ENCODE data around the gene CELA2A.
A peak's percentile ranks its signal among the peaks of the same experiment; 100 is the strongest.
"Not testable (repeated sequence)": the region's sequence is repeated elsewhere in the genome, so short reads cannot be mapped to it uniquely, and the experiment has no call there.

CELA2A gene

DNA sequence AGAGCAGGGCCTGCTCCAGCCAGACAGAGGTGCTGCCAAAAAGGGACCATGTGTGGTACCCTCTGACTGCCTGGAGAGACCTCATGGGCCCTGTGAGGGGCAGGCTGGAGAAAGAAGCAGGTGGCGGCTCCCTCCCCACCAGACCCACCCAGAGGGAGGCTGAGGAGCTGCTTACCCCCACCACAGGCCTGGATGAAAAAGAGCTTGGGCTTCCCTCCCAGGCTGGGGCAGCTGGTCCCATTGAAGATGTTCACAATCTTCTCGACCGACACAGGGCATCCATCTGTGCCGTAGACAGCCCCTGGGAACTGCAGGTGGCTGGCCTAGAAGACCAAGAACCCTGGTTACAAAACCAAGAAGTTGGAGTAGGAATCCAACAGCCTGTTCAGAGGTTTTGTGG lies 47.9 kb downstream of the CELA2A start:
- DNase-seq, result no peak

DNA sequence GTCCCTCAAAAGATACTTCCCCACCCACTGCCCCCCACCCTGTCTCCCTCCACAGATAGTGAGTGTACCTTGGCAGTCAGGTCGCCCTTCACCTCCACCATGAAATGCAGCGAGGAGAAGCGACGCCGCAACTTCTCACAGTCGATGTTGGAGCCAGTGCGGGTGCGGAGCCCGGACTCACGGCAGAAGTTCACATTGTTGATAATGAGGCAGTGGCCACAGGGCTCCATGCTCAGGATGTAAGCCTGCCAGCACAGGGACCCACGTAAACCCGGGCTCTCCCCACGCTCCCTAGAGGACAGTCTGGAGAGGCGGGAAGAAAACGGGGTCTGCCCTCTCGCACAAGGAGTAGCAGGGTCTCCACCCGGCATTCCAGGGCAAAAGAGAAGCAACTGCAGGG lies 50.3 kb downstream of the CELA2A start:
- no peak for DNase-seq

DNA sequence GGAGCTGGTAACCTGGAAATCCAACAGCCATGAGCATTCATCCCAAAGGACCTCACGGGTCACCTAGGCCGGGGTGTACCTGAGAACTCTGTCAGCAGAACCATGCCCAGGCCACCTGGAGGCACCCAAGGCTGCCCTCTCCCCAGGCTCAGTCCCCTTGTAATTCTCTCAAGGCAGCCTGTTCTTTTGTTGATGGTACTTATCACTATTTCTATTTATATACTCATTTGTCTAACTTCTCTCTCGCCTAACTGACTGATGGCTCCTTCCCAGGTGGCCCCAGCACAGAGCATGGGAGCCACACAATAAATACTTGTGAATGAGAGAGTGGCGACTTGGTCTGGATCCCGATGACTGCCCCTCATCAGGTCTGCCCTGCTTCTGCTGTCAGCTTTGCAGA lies 50.7 kb downstream of the CELA2A start:
- no peak for DNase-seq

DNA sequence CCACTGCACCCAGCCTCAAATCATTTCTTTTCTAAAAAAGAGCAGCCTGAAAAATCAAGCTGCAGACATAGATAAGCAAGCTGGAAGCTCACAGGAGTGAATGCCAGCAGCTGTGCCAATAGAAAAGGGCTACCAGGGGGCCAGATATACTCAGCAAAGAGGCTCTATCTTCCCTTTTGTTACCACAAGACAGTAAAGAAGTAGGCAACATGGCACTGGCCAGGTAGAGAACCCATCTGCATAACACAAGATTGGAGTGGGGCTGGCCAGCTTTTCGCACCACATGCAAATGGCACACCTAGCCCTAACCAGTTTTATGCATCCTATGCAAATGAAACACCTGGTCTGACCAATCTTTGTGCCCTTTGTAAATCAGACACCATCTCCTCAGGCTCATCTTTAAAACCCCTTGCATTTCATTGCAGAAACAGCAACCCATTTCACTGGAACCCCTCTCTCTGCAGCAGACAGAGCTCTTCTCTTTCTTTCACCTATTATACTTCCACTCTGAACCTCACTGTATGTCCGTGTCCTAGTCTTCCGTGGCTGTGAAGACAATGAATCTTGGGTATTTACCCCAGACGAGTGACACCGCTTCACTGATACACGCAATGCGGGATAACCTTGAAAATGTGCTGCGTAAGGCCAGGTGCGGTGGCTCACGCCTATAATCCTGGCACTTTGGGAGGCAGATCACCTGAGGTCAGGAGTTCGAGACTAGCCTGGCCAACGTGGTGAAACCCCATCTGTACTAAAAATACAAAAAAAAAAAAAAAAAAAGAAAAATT lies 52.4 kb downstream of the CELA2A start:
- DNase-seq, result no peak

DNA sequence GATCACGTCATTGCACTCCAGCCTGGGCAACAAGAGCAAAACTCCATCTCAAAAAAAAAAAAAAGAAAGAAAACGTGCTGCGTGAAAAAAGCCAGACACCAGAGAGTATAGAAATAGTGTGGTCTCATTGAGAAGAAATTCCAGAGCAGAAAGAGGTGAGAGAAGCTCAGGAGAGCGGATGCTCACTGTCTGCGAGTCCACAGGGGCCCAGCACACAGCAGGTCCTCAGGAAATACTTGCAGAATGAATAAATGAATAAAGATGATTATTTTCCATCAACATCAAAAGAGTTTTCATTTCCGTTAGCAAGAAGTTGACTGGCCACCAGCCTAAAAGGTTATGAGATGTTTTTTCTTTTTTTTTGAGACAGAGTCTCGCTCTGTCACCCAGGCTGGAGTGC lies 53.1 kb downstream of the CELA2A start:
- no peak for DNase-seq

DNA sequence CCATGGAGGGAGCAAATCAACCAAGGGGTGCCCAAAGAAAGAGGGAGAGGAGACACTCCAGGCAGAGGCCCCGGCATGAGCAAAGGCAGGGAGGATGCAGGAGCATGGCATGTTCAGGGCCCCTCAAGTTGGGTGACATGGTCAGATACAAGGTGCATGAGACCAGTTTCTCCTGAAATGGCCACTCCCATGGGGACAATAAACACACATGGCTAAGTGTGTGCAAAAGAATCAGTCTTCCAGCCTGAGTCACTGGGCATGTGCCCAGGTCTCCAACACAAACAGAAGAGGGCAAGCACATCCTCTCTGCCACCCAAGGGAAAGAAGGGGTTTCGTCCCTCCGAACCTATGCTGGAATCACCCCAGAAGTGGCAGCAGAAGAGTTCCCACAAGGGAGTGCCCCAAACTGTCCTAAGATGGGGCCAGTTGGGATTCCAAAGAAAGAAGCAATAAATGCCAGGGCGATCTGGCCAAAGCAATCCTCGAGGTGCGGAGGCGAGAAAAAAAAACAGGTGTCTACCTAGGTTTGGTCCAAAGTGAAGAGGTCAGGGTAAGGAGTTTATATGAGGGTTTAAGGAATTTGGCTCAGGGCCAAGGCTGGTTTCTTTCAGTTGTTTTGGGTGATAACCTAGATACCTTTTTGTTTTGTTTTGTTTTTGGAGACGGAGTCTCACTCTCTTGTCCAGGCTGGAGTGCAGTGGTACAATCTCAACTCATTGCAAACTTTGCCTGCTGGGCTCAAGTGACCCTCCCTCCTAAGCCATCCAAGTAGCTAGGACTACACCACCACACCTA lies 54.3 kb downstream of the CELA2A start:
- no peak for DNase-seq

DNA sequence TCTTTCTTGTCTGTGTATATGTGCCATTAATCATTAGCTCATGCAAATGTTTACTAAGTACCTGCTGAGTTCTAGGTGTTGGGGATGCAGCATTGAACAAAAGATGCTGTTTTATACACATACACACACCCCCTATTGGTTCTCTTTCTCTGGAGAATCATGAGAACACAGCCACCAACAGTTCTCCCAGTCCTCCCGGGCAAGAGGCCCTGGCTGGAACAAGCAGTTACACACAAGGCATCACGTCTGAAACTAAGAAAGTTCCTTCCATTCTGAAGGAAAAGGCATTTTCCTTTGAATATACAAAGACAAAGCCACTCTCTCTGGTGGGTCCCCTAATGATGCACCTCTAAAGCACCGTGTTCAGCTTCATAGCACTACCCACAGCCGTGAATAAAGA lies 56.7 kb downstream of the CELA2A start:
- no peak for DNase-seq

DNA sequence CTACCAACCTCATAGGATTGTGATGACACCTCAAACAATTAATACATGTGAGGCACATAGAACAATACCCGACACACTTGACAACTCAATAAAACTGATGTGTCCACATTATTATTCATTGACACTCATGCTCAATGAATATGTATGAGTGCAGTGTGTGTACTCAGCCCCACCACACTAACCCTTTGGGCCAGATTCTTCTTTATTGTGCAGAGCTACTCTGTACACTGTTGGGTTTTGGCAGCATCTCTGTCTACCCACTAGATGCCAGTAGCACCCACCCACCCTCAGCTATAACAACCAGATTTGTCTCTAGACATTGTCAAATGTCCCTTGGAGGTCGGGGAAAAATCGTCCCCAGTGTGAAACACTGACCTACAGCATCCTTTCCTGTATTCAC lies 57.4 kb downstream of the CELA2A start:
- no peak for DNase-seq

DNA sequence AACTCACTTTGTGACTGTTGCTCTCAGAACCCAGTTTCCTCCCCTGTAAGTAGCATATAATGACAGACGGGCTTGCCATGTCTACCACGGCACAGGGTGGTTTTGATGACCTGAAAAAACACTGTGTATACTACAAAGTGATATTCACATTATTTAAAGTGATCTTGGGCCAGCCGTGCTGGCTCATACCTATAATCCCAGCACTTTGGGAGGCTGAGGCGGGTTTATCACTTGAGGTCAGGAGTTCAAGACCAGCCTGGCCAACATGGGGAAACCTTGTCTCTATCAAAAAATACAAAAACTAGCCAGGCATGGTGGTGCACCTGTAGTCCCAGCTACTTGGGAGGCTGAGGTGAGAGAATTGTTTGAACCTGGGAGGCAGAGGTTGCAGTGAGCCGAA lies 58.0 kb downstream of the CELA2A start:
- not testable (repeated sequence) for DNase-seq

DNA sequence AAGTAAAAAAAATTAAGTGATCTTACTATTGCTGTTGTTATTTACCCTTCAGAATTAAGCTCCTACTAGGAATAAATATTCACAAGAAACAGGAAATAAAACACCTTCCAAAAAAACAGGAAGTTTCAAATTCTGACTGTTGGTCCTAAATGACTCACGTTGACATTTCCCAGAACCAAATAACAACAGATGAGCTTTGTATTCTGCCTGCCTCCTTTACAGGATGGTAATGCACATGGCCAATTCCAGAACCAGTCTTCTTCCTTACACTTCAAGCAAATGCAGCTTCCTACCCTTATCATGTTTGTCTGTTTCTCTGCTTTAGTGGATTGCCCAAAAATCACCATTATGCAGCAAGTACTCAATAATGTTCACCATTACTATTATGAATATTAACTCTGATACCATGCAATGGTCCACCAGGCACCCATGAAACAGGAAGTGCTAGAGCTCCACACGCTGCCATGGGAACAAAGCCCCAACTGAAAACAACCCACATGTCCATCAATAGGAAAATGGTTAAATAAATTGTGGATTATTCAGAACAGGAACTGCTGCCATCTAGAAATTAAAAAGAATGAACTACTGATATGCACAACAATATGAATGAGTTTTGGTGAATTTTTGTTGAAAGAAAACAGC lies 58.6 kb downstream of the CELA2A start:
- DNase-seq, result peak; percentile 9

DNA sequence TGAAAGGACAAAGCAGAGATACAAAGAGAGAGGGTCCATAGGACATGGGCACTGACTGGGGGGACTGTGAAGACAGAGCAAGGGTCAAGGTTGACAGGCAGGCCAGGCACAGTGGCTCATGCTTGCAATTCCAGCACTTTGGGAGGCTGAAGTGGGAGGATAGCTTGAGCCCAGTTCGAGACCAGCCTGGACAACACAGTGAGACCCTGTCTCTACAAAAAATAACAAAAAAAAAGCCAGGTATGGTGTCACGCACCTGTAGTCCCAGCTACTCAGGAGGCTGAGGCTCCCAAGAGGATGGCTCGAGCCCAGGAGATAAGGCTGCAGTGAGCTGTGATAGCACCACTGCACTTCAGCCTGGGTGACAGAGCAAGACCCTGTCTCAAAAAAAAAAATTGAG lies 63.1 kb downstream of the CELA2A start:
- DNase-seq, result no peak

DNA sequence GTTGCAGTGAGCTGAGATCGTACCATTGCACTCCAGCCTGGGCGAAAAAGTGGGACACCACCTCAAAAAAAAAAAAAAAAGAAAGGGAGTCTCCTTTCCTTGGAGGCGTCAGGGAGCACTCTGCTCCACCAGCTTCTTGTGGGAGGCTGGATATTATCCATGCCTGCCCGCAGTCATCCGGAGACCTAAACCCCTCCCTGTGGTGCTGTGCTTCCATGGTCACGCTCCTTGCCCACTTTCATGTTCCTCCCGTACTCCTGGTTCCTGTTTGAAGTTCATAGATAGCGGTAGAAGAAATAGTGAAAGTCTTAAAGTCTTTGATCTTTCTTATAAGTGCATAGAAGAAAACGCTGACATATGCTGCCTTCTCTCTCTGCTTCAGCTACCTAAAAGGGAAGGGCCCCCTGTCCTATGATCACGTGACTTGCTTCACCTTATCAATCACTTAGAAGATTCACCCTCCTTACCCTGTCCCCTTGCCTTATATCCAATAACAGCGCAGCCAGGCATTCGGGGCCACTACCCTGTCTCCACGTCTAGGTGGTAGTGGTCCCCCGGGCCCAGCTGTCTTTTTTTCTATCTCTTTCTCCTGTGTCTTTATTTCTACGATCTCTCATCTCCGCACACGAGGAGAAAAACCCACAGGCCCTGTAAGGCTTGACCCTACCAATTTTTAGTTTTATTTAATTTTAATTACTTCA lies 64.8 kb downstream of the CELA2A start:
- not testable (repeated sequence) for DNase-seq

All from HCEC 1CT (cell line).